ENCODE measurements around the gene ATP8A2.
A peak's percentile ranks its signal among the peaks of the same experiment; 100 is the strongest.
"Not testable (repeated sequence)": the region's sequence is repeated elsewhere in the genome, so short reads cannot be mapped to it uniquely, and the experiment has no call there.

ATP8A2 gene

GRCh38 chr13:25756251-25756650 is 384.5 kb downstream of the ATP8A2 start:
- peaks cover 12% of the 10 kb centered on the region for H3K27me3 Mint-ChIP-seq
- no peak for DNase-seq
- no peaks in the 10 kb centered on the region for H3K36me3 Mint-ChIP-seq (ENCODE audit: low read depth)
- no peak overlapping the region for H3K27ac Mint-ChIP-seq
- H3K4me1 Mint-ChIP-seq (ENCODE audit: low read depth): peaks cover 7% of the 10 kb centered on the region
- H3K4me3 Mint-ChIP-seq: no peak overlapping the region
- H3K9me3 Mint-ChIP-seq: no peaks in the 10 kb centered on the region

- H3K27me3 Mint-ChIP-seq: peaks cover 12% of the 10 kb centered on the region
- H3K27ac Mint-ChIP-seq: no peak overlapping the region
- H3K9me3 Mint-ChIP-seq: no peaks in the 10 kb centered on the region
- peaks cover 7% of the 10 kb centered on the region for H3K4me1 Mint-ChIP-seq (ENCODE audit: low read depth)
- H3K36me3 Mint-ChIP-seq (ENCODE audit: low read depth): no peaks in the 10 kb centered on the region
- H3K4me3 Mint-ChIP-seq: no peak overlapping the region
- DNase-seq: no peak
Measured at GRCh38 chr13:25756912-25757311, 385.1 kb downstream of the ATP8A2 start.

GRCh38 chr13:25761041-25761440 is 389.3 kb downstream of the ATP8A2 start:
- Mint-ChIP-seq H3K27me3 (peaks cover 9% of the 10 kb centered on the region), H3K4me3 (no peak overlapping the region), H3K4me1 (ENCODE audit: low read depth) (peaks cover 25% of the 10 kb centered on the region)

DNA sequence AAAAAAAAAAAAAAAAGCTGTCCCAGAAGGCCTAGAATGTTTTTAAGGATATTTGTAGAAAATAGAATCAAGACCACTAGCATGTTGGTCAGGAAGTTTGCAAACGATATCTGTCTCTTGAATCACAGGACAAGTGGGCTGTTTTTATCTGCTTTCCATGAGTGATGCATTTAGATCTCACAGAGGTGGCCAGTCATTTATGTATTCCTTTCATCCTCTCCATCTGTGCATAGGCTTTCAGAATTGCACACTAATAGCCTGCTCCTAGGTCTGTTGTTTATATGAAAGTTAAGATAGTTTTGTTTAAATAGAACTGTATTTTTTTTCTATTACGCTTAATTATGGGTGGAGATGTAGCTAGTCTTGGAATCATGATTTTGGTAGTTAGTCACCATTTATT is 390.5 kb downstream of the ATP8A2 start:
- DNase-seq: no peak
- H3K4me1 Mint-ChIP-seq (ENCODE audit: low read depth): peaks cover 23% of the 10 kb centered on the region
- H3K27me3 Mint-ChIP-seq: peaks cover 2% of the 10 kb centered on the region
- H3K27ac Mint-ChIP-seq: peak overlapping the region; percentile 55
- H3K9me3 Mint-ChIP-seq: peaks cover 8% of the 10 kb centered on the region
- no peaks in the 10 kb centered on the region for H3K36me3 Mint-ChIP-seq (ENCODE audit: low read depth)
- no peak overlapping the region for H3K4me3 Mint-ChIP-seq

More at GRCh38 chr13:25761041-25761440, 389.3 kb downstream of the ATP8A2 start:
- Mint-ChIP-seq H3K36me3 (ENCODE audit: low read depth) (no peaks in the 10 kb centered on the region), H3K27ac (no peak overlapping the region), H3K9me3 (peaks cover 5% of the 10 kb centered on the region)
- DNase-seq: no peak

DNA sequence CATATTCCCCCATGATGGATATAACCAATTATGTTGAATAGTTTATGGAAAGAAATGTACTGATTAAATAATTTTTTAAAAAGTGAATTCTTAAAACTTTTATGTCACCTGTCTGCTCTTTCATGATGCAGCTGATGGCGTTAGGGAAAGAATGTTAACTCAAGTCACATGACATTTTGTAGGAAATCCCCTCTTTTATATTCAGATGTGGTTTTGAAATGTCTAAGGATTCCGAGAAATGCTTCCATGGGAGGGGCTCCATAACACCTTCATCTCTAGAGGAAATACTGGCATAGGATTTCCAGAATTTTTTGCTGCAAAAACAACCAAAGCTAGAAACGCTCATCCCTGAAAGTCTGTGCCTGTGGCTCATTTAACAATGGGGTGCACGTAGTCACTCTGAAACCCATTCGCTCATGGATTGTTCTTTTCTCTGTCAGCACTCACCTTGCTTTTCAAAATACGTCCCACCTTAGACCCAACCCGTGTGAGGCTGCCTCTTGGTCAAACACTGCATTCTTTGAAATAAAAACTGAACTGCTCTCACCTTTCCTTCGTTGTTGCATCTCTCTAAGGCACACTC is 391.1 kb downstream of the ATP8A2 start:
- Mint-ChIP-seq H3K4me3 (no peak overlapping the region), H3K27me3 (no peaks in the 10 kb centered on the region), H3K4me1 (ENCODE audit: low read depth) (peaks cover 23% of the 10 kb centered on the region), H3K36me3 (ENCODE audit: low read depth) (no peaks in the 10 kb centered on the region), H3K27ac (peak overlapping the region; percentile 55), H3K9me3 (peaks cover 8% of the 10 kb centered on the region)
- no peak for DNase-seq

- H3K4me3 Mint-ChIP-seq: no peak overlapping the region
- no peak for DNase-seq
- no peak overlapping the region for H3K27ac Mint-ChIP-seq
- H3K4me1 Mint-ChIP-seq (ENCODE audit: low read depth): peaks cover 23% of the 10 kb centered on the region
- peaks cover 8% of the 10 kb centered on the region for H3K9me3 Mint-ChIP-seq
- H3K36me3 Mint-ChIP-seq (ENCODE audit: low read depth): no peaks in the 10 kb centered on the region
- H3K27me3 Mint-ChIP-seq: no peaks in the 10 kb centered on the region
Measured at GRCh38 chr13:25764378-25764777, 392.6 kb downstream of the ATP8A2 start.

GRCh38 chr13:25765266-25765665 is 393.5 kb downstream of the ATP8A2 start:
- H3K36me3 Mint-ChIP-seq (ENCODE audit: low read depth): no peaks in the 10 kb centered on the region
- H3K27me3 Mint-ChIP-seq: no peaks in the 10 kb centered on the region
- no peak overlapping the region for H3K4me3 Mint-ChIP-seq
- H3K27ac Mint-ChIP-seq: no peak overlapping the region
- no peak for DNase-seq
- peaks cover 8% of the 10 kb centered on the region for H3K9me3 Mint-ChIP-seq
- peaks cover 23% of the 10 kb centered on the region for H3K4me1 Mint-ChIP-seq (ENCODE audit: low read depth)

GRCh38 chr13:25766576-25766975 is 394.8 kb downstream of the ATP8A2 start:
- H3K4me3 Mint-ChIP-seq: no peak overlapping the region
- peaks cover 30% of the 10 kb centered on the region for H3K4me1 Mint-ChIP-seq (ENCODE audit: low read depth)
- H3K9me3 Mint-ChIP-seq: peaks cover 8% of the 10 kb centered on the region
- H3K27ac Mint-ChIP-seq: no peak overlapping the region
- no peak for DNase-seq
- no peaks in the 10 kb centered on the region for H3K36me3 Mint-ChIP-seq (ENCODE audit: low read depth)
- no peaks in the 10 kb centered on the region for H3K27me3 Mint-ChIP-seq

DNA sequence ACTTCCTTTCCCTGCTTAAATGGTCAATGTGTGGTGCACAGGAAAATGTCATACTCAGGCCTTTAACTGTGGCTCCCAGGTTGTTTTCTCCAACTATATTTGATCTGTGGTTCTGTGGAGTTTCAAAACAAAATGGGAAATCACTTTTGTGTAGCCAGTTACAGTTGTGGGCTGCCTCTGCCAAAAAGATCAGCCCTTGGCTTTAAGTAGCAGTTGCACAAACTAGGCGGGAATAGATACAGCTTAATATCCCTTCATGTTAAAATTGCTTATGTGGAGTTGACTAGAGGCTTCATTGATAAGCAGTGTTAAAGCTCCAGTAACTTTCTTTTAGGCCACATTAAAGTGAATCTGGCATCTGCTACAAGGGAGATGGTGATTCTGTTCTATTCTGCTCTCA is 395.2 kb downstream of the ATP8A2 start:
- H3K27me3 Mint-ChIP-seq: no peaks in the 10 kb centered on the region
- H3K4me1 Mint-ChIP-seq (ENCODE audit: low read depth): peaks cover 34% of the 10 kb centered on the region
- H3K4me3 Mint-ChIP-seq: no peak overlapping the region
- H3K27ac Mint-ChIP-seq: no peak overlapping the region
- peaks cover 8% of the 10 kb centered on the region for H3K9me3 Mint-ChIP-seq
- no peak for DNase-seq
- H3K36me3 Mint-ChIP-seq (ENCODE audit: low read depth): no peaks in the 10 kb centered on the region

DNA sequence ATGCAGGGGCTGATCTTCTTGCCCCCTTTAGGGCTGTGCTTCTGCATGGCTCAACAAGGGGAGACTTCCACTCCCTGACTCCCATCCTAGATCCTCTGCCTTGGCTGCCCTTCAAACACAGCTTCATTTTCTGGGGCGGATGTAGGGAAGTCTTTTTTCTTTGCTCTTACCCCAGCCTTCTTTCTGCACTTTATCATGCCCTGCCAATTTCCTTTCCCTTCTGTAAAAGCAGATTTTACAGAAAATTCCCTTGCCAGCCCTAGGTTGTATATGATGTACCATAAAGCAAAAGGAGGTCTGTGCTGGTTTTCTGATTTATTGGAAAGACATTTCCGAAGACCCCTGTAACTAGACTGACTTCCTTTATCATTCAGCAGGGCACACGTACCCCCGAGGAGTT is 396.6 kb downstream of the ATP8A2 start:
- no peak overlapping the region for H3K4me3 Mint-ChIP-seq
- peaks cover 23% of the 10 kb centered on the region for H3K4me1 Mint-ChIP-seq (ENCODE audit: low read depth)
- H3K27me3 Mint-ChIP-seq: no peaks in the 10 kb centered on the region
- peaks cover 8% of the 10 kb centered on the region for H3K9me3 Mint-ChIP-seq
- no peak overlapping the region for H3K27ac Mint-ChIP-seq
- DNase-seq: no peak
- no peaks in the 10 kb centered on the region for H3K36me3 Mint-ChIP-seq (ENCODE audit: low read depth)

GRCh38 chr13:25768838-25769237 is 397.1 kb downstream of the ATP8A2 start:
- H3K27me3 Mint-ChIP-seq: no peaks in the 10 kb centered on the region
- H3K4me1 Mint-ChIP-seq (ENCODE audit: low read depth): peaks cover 19% of the 10 kb centered on the region
- peaks cover 8% of the 10 kb centered on the region for H3K9me3 Mint-ChIP-seq
- no peaks in the 10 kb centered on the region for H3K36me3 Mint-ChIP-seq (ENCODE audit: low read depth)
- DNase-seq: no peak
- H3K4me3 Mint-ChIP-seq: no peak overlapping the region
- H3K27ac Mint-ChIP-seq: no peak overlapping the region

DNA sequence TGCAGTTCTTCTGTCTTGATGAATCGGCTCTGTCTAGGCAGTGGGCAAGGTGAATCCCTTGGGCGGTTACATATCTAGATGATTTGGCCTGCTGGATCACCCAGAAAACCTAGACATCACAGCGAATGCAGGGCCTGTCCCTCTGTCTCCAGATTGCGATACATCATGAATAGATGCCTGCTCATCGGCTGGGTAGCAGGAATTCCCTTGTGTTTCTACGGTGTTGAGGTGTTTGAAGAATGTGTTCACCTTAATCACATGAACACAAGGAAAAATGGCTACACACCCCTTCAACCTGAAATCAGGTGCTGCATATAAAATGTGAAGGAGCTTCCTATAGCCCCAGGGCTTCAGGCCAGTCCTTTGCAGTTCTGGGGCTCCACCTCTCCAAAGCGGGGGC is 398.8 kb downstream of the ATP8A2 start:
- Mint-ChIP-seq H3K27ac (no peak overlapping the region), H3K9me3 (peaks cover 7% of the 10 kb centered on the region), H3K4me1 (ENCODE audit: low read depth) (peaks cover 17% of the 10 kb centered on the region), H3K27me3 (no peaks in the 10 kb centered on the region), H3K4me3 (no peak overlapping the region), H3K36me3 (ENCODE audit: low read depth) (no peaks in the 10 kb centered on the region)
- no peak for DNase-seq

DNA sequence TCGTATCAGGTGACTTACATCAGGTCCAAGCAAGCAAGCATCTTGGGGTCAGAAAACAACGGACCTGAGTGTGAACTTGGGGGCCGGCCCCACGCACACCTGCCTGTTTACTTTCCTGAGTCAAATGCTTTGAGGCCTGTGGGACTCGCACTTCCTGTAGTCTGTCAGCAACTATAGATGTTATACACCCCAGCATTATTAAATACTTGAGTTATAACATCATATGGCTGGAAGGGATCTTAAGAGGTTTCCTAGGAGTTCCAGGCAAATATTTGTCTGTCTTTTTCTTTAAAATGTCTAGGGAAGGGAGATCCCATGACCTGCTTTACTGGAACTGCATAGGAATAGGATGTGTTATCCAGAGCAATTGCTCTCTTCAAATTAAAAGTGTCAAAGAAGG is 399.4 kb downstream of the ATP8A2 start:
- no peak overlapping the region for H3K27ac Mint-ChIP-seq
- no peaks in the 10 kb centered on the region for H3K27me3 Mint-ChIP-seq
- DNase-seq: no peak
- H3K36me3 Mint-ChIP-seq (ENCODE audit: low read depth): no peaks in the 10 kb centered on the region
- no peak overlapping the region for H3K4me3 Mint-ChIP-seq
- H3K4me1 Mint-ChIP-seq (ENCODE audit: low read depth): peaks cover 17% of the 10 kb centered on the region
- peaks cover 2% of the 10 kb centered on the region for H3K9me3 Mint-ChIP-seq

DNA sequence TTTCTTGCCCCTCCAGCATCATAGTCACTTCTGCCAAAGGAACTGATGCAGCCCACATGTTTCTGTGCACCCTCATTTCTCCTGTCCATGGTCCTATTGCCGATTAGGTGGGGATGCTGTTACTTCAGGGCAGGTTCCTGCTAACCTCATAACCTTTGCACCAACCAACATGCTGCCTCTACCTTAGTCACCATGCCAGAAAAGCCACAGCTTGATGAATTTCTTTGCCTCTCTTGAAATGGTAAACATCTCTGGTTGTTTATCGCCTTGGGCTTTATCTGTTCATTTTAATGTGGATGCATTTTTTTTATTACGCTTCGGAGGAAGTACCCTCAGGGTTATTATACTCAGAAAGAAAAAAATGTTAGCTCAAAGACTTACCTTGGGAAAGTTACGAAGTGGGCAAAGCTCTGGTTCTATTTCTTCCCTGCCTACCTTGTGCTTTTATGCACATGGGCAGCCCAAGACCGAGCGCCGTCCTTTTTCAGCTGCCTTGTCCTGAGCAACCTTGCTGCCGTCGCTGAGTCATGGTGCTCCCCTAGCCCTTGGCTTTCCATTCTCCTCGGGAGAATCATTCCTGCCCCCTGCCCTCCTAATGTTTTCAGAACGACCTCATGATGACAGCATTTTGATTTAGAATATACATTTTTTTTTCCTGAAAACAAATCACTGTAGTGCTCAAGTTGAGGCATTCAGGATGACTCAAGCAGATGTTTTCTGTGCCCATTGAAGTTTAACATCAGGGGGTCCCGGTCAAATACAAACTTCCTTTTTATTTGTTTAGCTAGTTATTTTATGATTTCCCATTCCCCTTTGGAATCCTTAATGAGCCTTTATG is 400.1 kb downstream of the ATP8A2 start:
- no peaks in the 10 kb centered on the region for H3K27me3 Mint-ChIP-seq
- H3K4me1 Mint-ChIP-seq (ENCODE audit: low read depth): peaks cover 17% of the 10 kb centered on the region
- no peak overlapping the region for H3K27ac Mint-ChIP-seq
- H3K9me3 Mint-ChIP-seq: no peaks in the 10 kb centered on the region
- no peak for DNase-seq
- no peak overlapping the region for H3K4me3 Mint-ChIP-seq
- no peaks in the 10 kb centered on the region for H3K36me3 Mint-ChIP-seq (ENCODE audit: low read depth)

DNA sequence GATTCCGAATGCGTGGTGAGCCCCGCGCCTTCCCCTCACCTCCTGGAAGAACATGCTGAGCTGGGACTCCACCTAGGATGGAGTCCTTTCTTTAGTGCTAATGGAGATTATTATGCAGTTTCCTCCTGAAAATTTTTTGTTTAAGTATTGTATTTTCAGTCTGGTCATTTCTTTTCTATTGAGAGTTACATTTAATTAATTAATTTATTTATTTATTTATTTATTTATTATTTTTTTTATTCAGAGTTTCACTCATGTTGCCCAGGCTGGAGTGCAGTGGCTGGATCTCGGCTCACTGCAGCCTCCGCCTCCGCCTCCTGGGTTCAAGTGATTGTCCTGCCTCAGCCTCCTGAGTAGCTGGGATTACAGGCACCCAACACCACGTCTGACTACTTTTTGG is 400.8 kb downstream of the ATP8A2 start:
- peaks cover 17% of the 10 kb centered on the region for H3K4me1 Mint-ChIP-seq (ENCODE audit: low read depth)
- not testable (repeated sequence) for H3K36me3 Mint-ChIP-seq (ENCODE audit: low read depth); DNase-seq; H3K27ac Mint-ChIP-seq; H3K9me3 Mint-ChIP-seq; H3K27me3 Mint-ChIP-seq; H3K4me3 Mint-ChIP-seq

Measured in activated T-cell treated with anti-CD3 and anti-CD28 coated beads, Interleukin-2, amount 50 U/mL, for 24 hours (primary cell).